Measurements from ENCODE around the gene CADPS. TPM values are rescaled to one million over a fixed set of nuclear protein-coding genes. Genes with fewer than 3 reads are reported as not detected.

Gene CADPS
- total RNA-seq, 4 donors from 2014 or later, result 0.09 to 4.4 (median 1.6) TPM; not detected in 1

GRCh38 chr3:62659660-62660059, 215.6 kb downstream of the CADPS start:
- DNase-seq (ENCODE audit: low spot score), result no peak
- ATAC-seq (ENCODE audit: low FRiP score), result no peak
- TF ChIP-seq, protein P1, sequence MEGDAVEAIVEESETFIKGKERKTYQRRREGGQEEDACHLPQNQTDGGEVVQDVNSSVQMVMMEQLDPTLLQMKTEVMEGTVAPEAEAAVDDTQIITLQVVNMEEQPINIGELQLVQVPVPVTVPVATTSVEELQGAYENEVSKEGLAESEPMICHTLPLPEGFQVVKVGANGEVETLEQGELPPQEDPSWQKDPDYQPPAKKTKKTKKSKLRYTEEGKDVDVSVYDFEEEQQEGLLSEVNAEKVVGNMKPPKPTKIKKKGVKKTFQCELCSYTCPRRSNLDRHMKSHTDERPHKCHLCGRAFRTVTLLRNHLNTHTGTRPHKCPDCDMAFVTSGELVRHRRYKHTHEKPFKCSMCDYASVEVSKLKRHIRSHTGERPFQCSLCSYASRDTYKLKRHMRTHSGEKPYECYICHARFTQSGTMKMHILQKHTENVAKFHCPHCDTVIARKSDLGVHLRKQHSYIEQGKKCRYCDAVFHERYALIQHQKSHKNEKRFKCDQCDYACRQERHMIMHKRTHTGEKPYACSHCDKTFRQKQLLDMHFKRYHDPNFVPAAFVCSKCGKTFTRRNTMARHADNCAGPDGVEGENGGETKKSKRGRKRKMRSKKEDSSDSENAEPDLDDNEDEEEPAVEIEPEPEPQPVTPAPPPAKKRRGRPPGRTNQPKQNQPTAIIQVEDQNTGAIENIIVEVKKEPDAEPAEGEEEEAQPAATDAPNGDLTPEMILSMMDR (IDR thresholded peaks at IDR 0.05), result no peak

GRCh38 chr3:62655691-62656063, 219.5 kb downstream of the CADPS start:
- TF ChIP-seq, protein P1 (IDR thresholded peaks at IDR 0.05), result no peak
- ATAC-seq (ENCODE audit: low FRiP score) (no peak), DNase-seq (ENCODE audit: low spot score) (no peak)

DNA sequence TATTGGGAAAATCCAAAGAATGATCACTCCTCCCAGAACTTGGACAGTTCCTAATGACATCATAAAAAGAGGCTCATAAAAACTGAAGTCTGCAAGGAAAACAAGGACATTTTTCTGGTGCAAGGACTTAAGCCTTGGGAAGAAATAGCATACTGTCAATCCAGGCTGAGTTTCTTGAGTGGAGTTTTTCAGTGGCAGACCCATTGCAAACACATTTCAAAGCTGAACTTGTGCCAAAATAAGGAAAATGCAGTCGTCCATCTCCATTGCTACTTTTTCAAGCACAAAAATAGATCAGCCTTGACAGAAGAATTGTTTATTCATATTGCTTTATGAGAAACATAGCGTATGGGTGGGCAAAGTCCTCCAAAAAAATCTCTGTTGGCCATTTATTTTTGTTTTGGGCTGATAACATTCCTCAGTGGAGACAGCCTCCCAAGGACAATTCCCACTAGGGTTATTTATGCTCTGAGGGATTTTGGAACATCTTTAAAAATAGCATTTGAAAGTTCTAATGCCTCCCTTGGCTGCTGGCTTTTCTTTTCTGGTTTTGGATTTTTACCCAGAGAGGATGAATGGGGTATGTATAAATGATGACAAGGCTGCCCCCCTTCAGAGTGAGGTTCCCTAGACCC, 220.0 kb downstream of the CADPS start:
- TF ChIP-seq, protein P1 (IDR thresholded peaks at IDR 0.05), result no peak
- no peak for DNase-seq (ENCODE audit: low spot score)
- ATAC-seq (ENCODE audit: low FRiP score), result no peak

DNA sequence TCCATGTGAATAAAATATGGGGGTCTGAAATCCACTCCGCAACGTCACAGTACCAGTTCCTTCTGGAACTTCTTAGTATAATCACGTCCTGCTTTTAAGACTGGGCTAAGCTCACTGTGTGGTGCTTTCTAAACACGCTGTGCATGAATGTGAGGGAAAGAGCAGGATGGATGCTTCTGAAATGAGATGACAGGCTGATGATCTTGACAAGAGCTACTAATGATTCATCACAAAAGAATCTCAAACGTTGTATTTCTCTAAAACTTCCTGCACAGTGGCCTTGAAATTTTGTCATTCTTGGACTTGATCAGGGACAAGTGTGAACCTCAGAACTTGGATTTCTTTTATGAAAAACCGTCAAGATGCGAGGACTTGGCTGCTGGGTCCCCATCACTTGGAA, 221.4 kb downstream of the CADPS start:
- DNase-seq (ENCODE audit: low spot score) (no peak), ATAC-seq (ENCODE audit: low FRiP score) (no peak)
- TF ChIP-seq, protein P1 (IDR thresholded peaks at IDR 0.05), result no peak

GRCh38 chr3:62647711-62648110, 227.5 kb downstream of the CADPS start:
- no peak for ATAC-seq (ENCODE audit: low FRiP score)
- TF ChIP-seq, protein P1 (IDR thresholded peaks at IDR 0.05), result no peak
- no peak for DNase-seq (ENCODE audit: low spot score)

GRCh38 chr3:62644493-62644892, 230.7 kb downstream of the CADPS start:
- DNase-seq (ENCODE audit: low spot score) (no peak), ATAC-seq (ENCODE audit: low FRiP score) (no peak)
- TF ChIP-seq, protein P1 (IDR thresholded peaks at IDR 0.05), result no peak

- DNase-seq (ENCODE audit: low spot score), result no peak
- TF ChIP-seq, protein P1 (IDR thresholded peaks at IDR 0.05), result no peak
- ATAC-seq (ENCODE audit: low FRiP score), result no peak
Observed at GRCh38 chr3:62638316-62638715, 236.9 kb downstream of the CADPS start.

Measured in omental fat pad (tissue), 4 donors.